MM.1S (cell line): ENCODE measurements around the gene CLEC2L.

Experiments used
- DNase-seq: peaks from one replicate; pipeline ENCODE4 v3.0.0-alpha.2; 2015
- H2AFZ ChIP-seq: fragments of 300-600 bp; sonication (generic); 2 replicates; pipeline ENCODE4 v1.6.0; 2016; ENCODE audit warnings: antibody characterized with exemption, low read length
- H3F3A ChIP-seq: fragments of 300-600 bp; sonication (generic); 2 replicates; pipeline ENCODE4 v1.6.1; 2016; ENCODE audit warnings: mild to moderate bottlenecking, antibody characterized with exemption, low read length, moderate library complexity, mixed read lengths; ENCODE audit not compliant: insufficient read depth
- H3K27ac ChIP-seq: fragments of 300-600 bp; sonication (generic); 2 replicates; pipeline ENCODE4 v1.5.1; 2016; ENCODE audit warnings: mild to moderate bottlenecking, low read length
- H3K27me3 ChIP-seq: fragments of 300-600 bp; sonication (generic); replicated peaks from 2 replicates; pipeline ENCODE4 v1.6.0; 2016; ENCODE audit warnings: low read length; ENCODE audit not compliant: insufficient read depth
- H3K36me3 ChIP-seq: fragments of 300-600 bp; sonication (generic); replicated peaks from 2 replicates; pipeline ENCODE4 v1.6.1; 2016; ENCODE audit warnings: mild to moderate bottlenecking, low read length, mixed read lengths; ENCODE audit not compliant: insufficient read depth
- H3K4me1 ChIP-seq: fragments of 300-600 bp; sonication (generic); 2 replicates; pipeline ENCODE4 v1.6.1; 2016; ENCODE audit warnings: low read length, mixed read lengths
- H3K4me2 ChIP-seq: fragments of 300-600 bp; sonication (generic); 2 replicates; pipeline ENCODE4 v1.6.0; 2016; ENCODE audit warnings: low read depth, low read length
- H3K4me3 ChIP-seq: fragments of 300-600 bp; sonication (generic); 2 replicates; pipeline ENCODE4 v1.5.1; 2016; ENCODE audit warnings: low read length, mixed read lengths
- H3K79me2 ChIP-seq: fragments of 300-600 bp; sonication (generic); 2 replicates; pipeline ENCODE4 v1.6.1; 2016; ENCODE audit warnings: mixed run types, low read length, mixed read lengths
- H3K9ac ChIP-seq: fragments of 300-600 bp; sonication (generic); 2 replicates; pipeline ENCODE4 v1.6.1; 2016; ENCODE audit warnings: low read length, mixed read lengths
- H3K9me2 ChIP-seq: fragments of 300-600 bp; sonication (generic); replicated peaks from 2 replicates; pipeline ENCODE4 v1.6.1; 2016; ENCODE audit warnings: mild to moderate bottlenecking, low read length, mixed read lengths; ENCODE audit not compliant: insufficient read depth
- H3K9me3 ChIP-seq: fragments of 300-600 bp; sonication (generic); replicated peaks from 2 replicates; pipeline ENCODE4 v1.6.1; 2016; ENCODE audit warnings: mild to moderate bottlenecking, low read length, mixed read lengths; ENCODE audit not compliant: insufficient read depth
- H4K20me1 ChIP-seq: fragments of 300-600 bp; sonication (generic); 2 replicates; pipeline ENCODE4 v1.6.1; 2016; ENCODE audit warnings: mild to moderate bottlenecking, low read length, moderate library complexity, mixed read lengths; ENCODE audit not compliant: insufficient read depth
- CTCF ChIP-seq: fragments of 300-600 bp; sonication (generic); IDR thresholded peaks from 2 replicates; pipeline ENCODE4 v1.5.1; 2016; ENCODE audit warnings: antibody characterized with exemption, low read length, mixed read lengths
- EZH2 ChIP-seq: fragments of 300-600 bp; sonication (generic); optimal IDR thresholded peaks from 2 replicates; pipeline ENCODE3; 2017; ENCODE audit warnings: low read depth, mild to moderate bottlenecking, antibody characterized with exemption, low read length, mixed read lengths
- EZH2phosphoT487 ChIP-seq: fragments of 300-600 bp; sonication (generic); IDR thresholded peaks from 2 replicates; pipeline ENCODE4 v1.6.1; 2018; ENCODE audit warnings: antibody characterized with exemption, low read length

Gene CLEC2L

GRCh38 chr7:139575338-139575680, 51.8 kb downstream of the CLEC2L start:
- H3F3A ChIP-seq: no peaks in the 10 kb centered on the region
- TF ChIP-seq EZH2 (no peak), EZH2phosphoT487 (no peak), CTCF (no peak)
- no peak overlapping the region for H2AFZ ChIP-seq
- no peaks in the 10 kb centered on the region for H3K36me3 ChIP-seq
- no peak for DNase-seq
- H3K79me2 ChIP-seq: no peaks in the 10 kb centered on the region
- H3K27me3 ChIP-seq: no peaks in the 10 kb centered on the region
- H3K9me2 ChIP-seq: no peaks in the 10 kb centered on the region
- no peak overlapping the region for H3K4me3 ChIP-seq
- H3K4me2 ChIP-seq: no peak overlapping the region
- no peaks in the 10 kb centered on the region for H3K4me1 ChIP-seq
- H3K9ac ChIP-seq: no peak overlapping the region
- H3K9me3 ChIP-seq: no peaks in the 10 kb centered on the region
- no peaks in the 10 kb centered on the region for H4K20me1 ChIP-seq
- H3K27ac ChIP-seq: no peak overlapping the region

- H4K20me1 ChIP-seq: no peaks in the 10 kb centered on the region
- no peak overlapping the region for H2AFZ ChIP-seq
- H3K9me2 ChIP-seq: no peaks in the 10 kb centered on the region
- no peaks in the 10 kb centered on the region for H3K9me3 ChIP-seq
- H3K36me3 ChIP-seq: no peaks in the 10 kb centered on the region
- H3K9ac ChIP-seq: no peak overlapping the region
- no peaks in the 10 kb centered on the region for H3K4me1 ChIP-seq
- no peaks in the 10 kb centered on the region for H3K27me3 ChIP-seq
- TF ChIP-seq CTCF (no peak), EZH2 (no peak), EZH2phosphoT487 (no peak)
- H3K4me3 ChIP-seq: no peak overlapping the region
- DNase-seq: no peak
- no peak overlapping the region for H3K4me2 ChIP-seq
- no peaks in the 10 kb centered on the region for H3K79me2 ChIP-seq
- no peaks in the 10 kb centered on the region for H3F3A ChIP-seq
- no peak overlapping the region for H3K27ac ChIP-seq
Measured at GRCh38 chr7:139576179-139576973, 52.9 kb downstream of the CLEC2L start.

GRCh38 chr7:139580435-139580834, 57.0 kb downstream of the CLEC2L start:
- Histone ChIP-seq H3F3A (no peaks in the 10 kb centered on the region), H3K27ac (no peak overlapping the region), H3K9me3 (no peaks in the 10 kb centered on the region), H3K4me1 (no peaks in the 10 kb centered on the region), H3K27me3 (no peaks in the 10 kb centered on the region), H2AFZ (no peak overlapping the region), H3K4me2 (no peak overlapping the region), H3K9ac (no peak overlapping the region), H3K9me2 (no peaks in the 10 kb centered on the region), H3K36me3 (no peaks in the 10 kb centered on the region), H4K20me1 (no peaks in the 10 kb centered on the region), H3K79me2 (no peaks in the 10 kb centered on the region), H3K4me3 (no peak overlapping the region)
- no peak for DNase-seq
- TF ChIP-seq CTCF: no peak
- no peak for TF ChIP-seq EZH2phosphoT487
- TF ChIP-seq EZH2: no peak
